Activated CD8-positive, alpha-beta memory T cell treated with anti-CD3 and anti-CD28 coated beads, Interleukin-2, amount 10 ng/mL, durations not matched to agents 7 days and 5 days (primary cell): ENCODE measurements around the gene SULT1C4. TPM values are rescaled to one million over a fixed set of nuclear protein-coding genes. Genes with fewer than 3 reads are reported as not detected.
"Not testable (repeated sequence)": the region's sequence is repeated elsewhere in the genome, so short reads cannot be mapped to it uniquely, and the experiment has no call there.

Source experiments
- ATAC-seq: fragments of 150-1000 bp; cut with Tn5 transposase; one replicate; pipeline ENCODE4 v1.10.0; 2021; ENCODE audit warnings: moderate library complexity
- CTCF ChIA-PET: fragments of 350-600 bp; sonication (Branson Sonifier 250); formaldehyde crosslinking; loops from one replicate; lab custom pipeline; 2021; ENCODE audit warnings: antibody characterized with exemption; lab: Charles Lee
- DNase-seq: peaks from one replicate; pipeline ENCODE4 v3.0.0-alpha.2; 2020
- H3K27ac Mint-ChIP-seq: one replicate; pipeline ENCODE4 v1.8.0; 2021; ENCODE audit warnings: mild to moderate bottlenecking, mixed read lengths
- H3K27me3 Mint-ChIP-seq: one replicate; pipeline ENCODE4 v1.8.0; 2021; ENCODE audit warnings: mixed read lengths
- H3K36me3 Mint-ChIP-seq: one replicate; pipeline ENCODE4 v1.8.0; 2021; ENCODE audit warnings: mild to moderate bottlenecking, mixed read lengths
- H3K4me1 Mint-ChIP-seq: one replicate; pipeline ENCODE4 v1.8.0; 2021; ENCODE audit warnings: mixed read lengths
- H3K4me3 Mint-ChIP-seq: one replicate; pipeline ENCODE4 v1.8.0; 2021; ENCODE audit warnings: mild to moderate bottlenecking, moderate library complexity, mixed read lengths
- H3K9me3 Mint-ChIP-seq: one replicate; pipeline ENCODE4 v1.8.0; 2022; ENCODE audit warnings: low read depth, mixed read lengths
- total RNA-seq, 2 experiments: library from RNA; stranded (reverse); gene quantifications; one replicate each; pipeline ENCODE4 v1.2.3, GENCODE V29; 2021

The SULT1C4 gene
- not detected for total RNA-seq

DNA sequence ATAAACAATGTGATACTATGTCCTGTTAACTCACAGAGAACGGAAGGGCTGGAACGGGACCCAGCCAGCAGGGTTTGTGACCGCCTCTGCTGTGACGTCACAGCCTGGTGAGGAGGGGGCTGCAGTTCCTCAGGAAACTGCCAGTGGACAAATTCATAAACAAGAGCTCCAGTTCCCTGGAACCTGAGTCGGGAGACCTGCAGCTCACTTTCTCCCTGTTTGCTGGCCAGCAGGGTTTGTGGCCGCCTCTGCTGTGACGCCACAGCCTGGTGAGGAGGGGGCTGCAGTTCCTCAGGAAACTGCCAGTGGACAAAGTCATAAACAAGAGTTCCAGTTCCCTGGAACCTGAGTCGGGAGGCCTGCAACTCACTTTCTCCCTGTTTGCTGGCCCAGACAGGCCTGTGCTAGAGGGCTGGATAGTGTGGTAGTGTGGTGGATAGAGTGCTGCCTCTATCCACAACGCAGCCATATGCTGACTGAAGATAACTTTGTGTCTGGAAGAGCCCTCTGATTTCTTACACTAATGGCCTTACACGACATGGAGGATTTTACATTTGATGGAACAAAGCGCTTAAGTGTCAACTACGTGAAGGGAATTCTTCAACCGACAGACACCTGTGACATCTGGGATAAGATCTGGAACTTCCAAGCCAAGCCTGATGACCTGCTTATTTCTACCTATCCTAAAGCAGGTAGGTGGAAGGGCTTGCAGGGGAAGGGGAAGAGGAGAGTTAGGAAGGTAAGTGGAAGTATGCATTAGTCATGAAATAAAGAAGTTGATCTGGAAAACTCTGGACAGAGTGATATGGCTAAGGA, at the start of gene SULT1C4:
Gene SULT1C4, plus strand, starts transcription at position 140 of the 816 bp plus-strand sequence. Its CDS starts 384 bp downstream, at position 524.
- Mint-ChIP-seq H3K27ac (no peak within 1 kb of the TSS), H3K36me3 (no peaks in the 10 kb centered on the region), H3K27me3 (peaks cover 4% of the 10 kb centered on the region), H3K9me3 (no peaks in the 10 kb centered on the region), H3K4me3 (no peak within 1 kb of the TSS), H3K4me1 (no peaks in the 10 kb centered on the region)
- ATAC-seq (no peak), DNase-seq (no peak)
- CTCF ChIA-PET = no interaction called here

DNA sequence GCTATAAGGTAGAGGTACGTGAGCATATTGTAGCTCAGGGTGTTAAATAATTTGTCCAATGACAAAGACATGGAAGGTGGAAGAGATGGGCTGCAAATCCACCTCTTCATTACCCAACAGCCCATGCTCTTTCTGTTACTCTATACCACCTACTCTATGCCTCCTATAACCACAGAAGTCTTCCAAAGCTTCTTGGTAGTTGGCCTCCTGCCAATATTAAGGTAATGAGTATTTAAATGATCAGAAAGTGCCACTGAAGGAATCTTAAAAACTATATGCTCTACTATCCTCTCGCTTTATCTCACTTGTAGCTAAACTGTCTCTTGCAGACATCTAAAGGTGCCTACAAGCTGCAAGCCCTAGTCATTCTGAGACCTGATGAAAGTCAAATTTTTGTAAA, 48.0 kb upstream of the SULT1C4 start:
- H3K36me3 Mint-ChIP-seq = no peaks in the 10 kb centered on the region
- no peak overlapping the region for H3K27ac Mint-ChIP-seq
- ATAC-seq (no peak), DNase-seq (no peak)
- H3K27me3 Mint-ChIP-seq = peaks cover 5% of the 10 kb centered on the region
- no peaks in the 10 kb centered on the region for H3K4me1 Mint-ChIP-seq
- H3K9me3 Mint-ChIP-seq = no peaks in the 10 kb centered on the region
- no peak overlapping the region for H3K4me3 Mint-ChIP-seq
- CTCF ChIA-PET = no interaction called here

DNA sequence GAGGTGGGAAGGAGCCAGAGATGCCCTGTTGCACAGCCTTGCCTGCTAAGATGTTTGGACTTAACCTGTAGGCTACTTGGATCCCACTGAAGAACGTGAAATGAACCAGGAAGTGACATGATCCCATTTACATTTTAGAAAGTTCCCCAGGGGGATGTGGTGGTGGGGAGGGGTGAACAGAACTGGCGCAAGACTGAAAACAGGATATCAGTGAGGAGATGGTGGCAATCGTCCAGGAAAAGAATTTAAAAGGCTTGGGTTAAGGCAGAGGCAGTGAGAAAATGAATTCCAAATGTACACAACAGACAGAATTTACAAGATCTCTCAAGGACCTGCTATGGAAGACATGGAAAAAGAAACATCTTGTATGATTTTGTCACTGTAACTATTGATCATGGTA, 46.8 kb upstream of the SULT1C4 start:
- no peak overlapping the region for H3K4me3 Mint-ChIP-seq
- no peaks in the 10 kb centered on the region for H3K4me1 Mint-ChIP-seq
- ATAC-seq (no peak), DNase-seq (no peak)
- H3K9me3 Mint-ChIP-seq = no peaks in the 10 kb centered on the region
- H3K27ac Mint-ChIP-seq = no peak overlapping the region
- no peaks in the 10 kb centered on the region for H3K36me3 Mint-ChIP-seq
- peaks cover 5% of the 10 kb centered on the region for H3K27me3 Mint-ChIP-seq
- CTCF ChIA-PET = no interaction called here

DNA sequence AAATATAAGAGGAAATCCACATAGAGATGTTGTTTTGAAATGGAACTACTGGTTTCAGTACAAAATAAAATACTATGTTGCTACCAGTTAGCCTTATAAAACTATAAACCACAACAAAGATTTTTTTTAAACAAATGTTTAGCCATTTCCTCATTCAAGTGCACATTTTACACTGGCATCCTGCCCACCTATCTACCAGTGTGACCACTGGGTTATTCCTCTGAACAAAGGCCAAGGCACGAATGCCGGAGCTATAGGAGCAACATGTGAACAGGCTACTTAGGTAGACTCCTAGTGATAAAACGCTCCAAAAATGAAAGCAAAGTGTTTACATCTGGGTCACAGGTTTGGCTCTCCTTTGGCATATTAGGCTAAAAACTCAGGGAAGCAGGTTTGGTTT, 31.8 kb upstream of the SULT1C4 start:
- no peak for ATAC-seq
- CTCF ChIA-PET = no interaction called here
- H3K4me1 Mint-ChIP-seq = no peaks in the 10 kb centered on the region
- no peak overlapping the region for H3K27ac Mint-ChIP-seq
- no peak overlapping the region for H3K4me3 Mint-ChIP-seq
- no peak for DNase-seq
- H3K27me3 Mint-ChIP-seq = peaks cover 37% of the 10 kb centered on the region
- H3K36me3 Mint-ChIP-seq = no peaks in the 10 kb centered on the region
- no peaks in the 10 kb centered on the region for H3K9me3 Mint-ChIP-seq

DNA sequence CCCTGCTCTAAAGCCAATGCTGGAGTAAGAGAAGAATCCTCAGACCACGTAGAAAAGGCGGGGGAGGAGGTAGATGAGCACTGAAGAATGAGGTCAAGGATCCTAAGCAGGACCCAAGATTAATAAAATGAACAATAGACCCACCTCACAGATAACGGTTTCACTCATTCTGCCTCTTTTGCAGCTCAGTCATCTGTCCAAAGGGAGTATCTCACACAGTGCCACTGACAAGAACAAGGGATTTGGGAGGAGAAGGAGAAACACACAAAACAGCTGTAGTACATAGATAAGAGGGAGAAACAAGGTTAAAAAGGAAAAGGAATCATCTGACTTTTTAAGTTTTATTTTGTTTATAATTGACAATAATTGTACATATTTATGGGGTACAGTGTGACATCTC, 30.9 kb upstream of the SULT1C4 start:
- Mint-ChIP-seq H3K4me3 (no peak overlapping the region), H3K36me3 (no peaks in the 10 kb centered on the region), H3K27me3 (peaks cover 28% of the 10 kb centered on the region), H3K27ac (no peak overlapping the region), H3K9me3 (no peaks in the 10 kb centered on the region), H3K4me1 (no peaks in the 10 kb centered on the region)
- CTCF ChIA-PET = no interaction called here
- DNase-seq = no peak
- no peak for ATAC-seq

DNA sequence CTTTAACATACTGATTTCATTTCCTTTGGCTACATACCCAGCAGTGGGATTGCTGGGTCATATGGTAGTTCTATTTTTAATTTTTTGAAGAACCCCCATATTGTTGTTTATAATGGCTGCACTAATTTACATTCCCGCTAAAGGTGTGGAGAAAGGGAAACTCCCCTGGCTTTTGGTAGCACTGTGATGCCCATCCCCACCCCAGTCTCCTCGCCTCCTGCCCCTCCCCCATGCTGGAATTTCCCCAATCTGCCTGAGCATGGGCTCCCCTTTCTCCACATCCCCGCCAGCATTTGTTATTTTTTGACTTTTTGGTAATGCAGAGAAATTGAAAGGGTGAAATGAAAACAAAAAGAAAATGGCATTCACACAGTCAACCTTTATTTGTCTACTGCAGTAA, 30.0 kb upstream of the SULT1C4 start:
- CTCF ChIA-PET = no interaction called here
- Mint-ChIP-seq H3K4me1 (no peaks in the 10 kb centered on the region), H3K36me3 (no peaks in the 10 kb centered on the region), H3K4me3 (no peak overlapping the region), H3K27me3 (peaks cover 22% of the 10 kb centered on the region), H3K9me3 (no peaks in the 10 kb centered on the region), H3K27ac (no peak overlapping the region)
- ATAC-seq (no peak), DNase-seq (no peak)

DNA sequence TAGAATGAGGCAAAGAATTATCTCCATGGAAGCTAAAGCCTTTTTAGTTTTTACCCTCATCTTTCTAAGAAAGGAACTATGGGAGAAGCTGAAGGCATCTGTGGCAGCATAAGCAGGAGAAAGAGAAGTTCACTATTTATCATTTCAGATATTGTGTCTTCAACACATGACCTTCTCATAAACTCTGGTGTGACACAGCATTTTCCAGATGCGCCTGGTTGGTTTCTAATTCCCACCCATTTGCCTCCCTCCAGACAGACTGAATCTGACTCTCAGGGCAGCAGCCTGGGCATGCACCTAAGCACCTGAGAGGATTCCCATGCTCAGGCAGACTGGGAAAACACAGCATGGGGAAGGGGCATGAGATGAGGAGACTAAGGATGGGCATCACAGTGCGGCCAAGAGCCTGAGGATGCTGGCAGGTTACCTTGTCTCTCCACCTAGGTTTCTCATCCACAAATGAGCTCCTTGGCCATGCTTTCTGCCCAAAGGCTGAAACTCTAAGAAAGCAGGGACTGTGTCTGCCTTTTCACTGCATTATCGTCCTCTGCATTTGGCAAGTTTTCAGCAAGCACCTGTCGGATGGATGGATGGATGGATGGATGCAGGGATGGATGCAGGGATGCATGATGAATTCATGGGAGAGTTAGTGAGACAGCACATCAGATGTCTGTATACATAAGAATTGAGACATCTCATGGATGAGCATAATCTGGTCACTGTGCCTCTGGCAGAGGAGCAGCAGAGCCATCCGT, 28.8 kb upstream of the SULT1C4 start:
- DNase-seq (no peak), ATAC-seq (no peak)
- CTCF ChIA-PET = no interaction called here
- Mint-ChIP-seq H3K36me3 (no peaks in the 10 kb centered on the region), H3K4me3 (no peak overlapping the region), H3K4me1 (no peaks in the 10 kb centered on the region), H3K9me3 (no peaks in the 10 kb centered on the region), H3K27ac (no peak overlapping the region), H3K27me3 (peaks cover 12% of the 10 kb centered on the region)

DNA sequence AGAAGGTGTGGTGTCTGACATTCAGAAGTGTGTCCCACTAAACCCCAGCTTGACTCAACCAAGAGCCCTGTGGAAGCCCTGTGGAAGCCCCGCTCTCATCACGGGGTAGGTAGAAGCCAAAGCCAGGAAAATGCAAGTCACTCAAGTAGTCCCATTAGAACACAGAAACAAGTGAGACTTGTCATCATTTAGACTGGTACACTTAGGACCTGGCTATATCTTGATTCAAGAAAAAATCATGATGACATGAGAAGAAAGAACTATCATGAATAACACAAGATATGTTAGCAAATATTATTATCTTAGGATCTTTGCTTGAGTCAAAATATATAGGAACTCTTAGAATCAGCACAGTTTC, 28.2 kb upstream of the SULT1C4 start:
- H3K36me3 Mint-ChIP-seq = no peaks in the 10 kb centered on the region
- CTCF ChIA-PET = no interaction called here
- no peaks in the 10 kb centered on the region for H3K4me1 Mint-ChIP-seq
- no peak for DNase-seq
- H3K4me3 Mint-ChIP-seq = no peak overlapping the region
- no peak for ATAC-seq
- no peaks in the 10 kb centered on the region for H3K9me3 Mint-ChIP-seq
- no peak overlapping the region for H3K27ac Mint-ChIP-seq
- H3K27me3 Mint-ChIP-seq = peaks cover 8% of the 10 kb centered on the region

DNA sequence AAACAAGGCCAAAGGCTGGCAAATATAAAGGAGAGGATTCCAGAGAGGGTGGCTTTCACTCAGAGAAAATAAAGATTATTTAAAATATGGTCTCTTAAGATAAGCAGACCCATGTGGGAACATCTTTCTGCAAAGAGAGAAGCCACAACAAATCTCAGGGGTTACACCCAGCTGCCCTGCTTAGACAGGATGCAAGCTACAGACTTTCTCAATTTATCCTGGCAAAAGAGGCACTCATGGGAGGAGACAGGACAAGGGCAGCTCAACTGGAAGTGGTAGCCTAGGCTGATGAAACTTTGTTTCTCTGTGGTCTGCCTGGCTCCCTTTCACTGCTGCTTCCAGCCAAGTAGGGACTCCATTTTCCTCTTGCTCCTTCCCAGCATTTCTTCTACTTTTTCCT, 25.9 kb upstream of the SULT1C4 start:
- DNase-seq (no peak), ATAC-seq (no peak)
- H3K4me1 Mint-ChIP-seq = no peaks in the 10 kb centered on the region
- H3K9me3 Mint-ChIP-seq = no peaks in the 10 kb centered on the region
- no peak overlapping the region for H3K4me3 Mint-ChIP-seq
- CTCF ChIA-PET = no interaction called here
- peaks cover 12% of the 10 kb centered on the region for H3K27me3 Mint-ChIP-seq
- H3K36me3 Mint-ChIP-seq = no peaks in the 10 kb centered on the region
- H3K27ac Mint-ChIP-seq = no peak overlapping the region

DNA sequence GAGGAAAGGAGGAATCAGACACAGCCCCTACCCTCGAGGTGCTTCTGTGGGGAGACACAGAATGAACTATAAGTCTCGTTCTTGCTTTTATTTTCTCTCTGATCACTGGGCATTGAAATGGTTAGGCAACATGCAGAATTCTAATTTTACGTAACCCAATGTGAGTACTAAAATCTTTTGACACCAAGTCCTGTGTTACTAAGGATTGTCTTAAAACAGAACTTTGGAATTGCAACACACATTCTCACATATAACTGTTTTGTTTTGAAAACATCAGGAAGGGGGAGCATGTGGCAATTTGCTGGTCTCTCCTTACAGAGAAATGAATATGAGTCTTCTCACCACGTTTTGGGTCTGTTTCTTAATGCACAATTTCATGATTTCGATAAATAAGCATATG, 23.6 kb upstream of the SULT1C4 start:
- no peak overlapping the region for H3K27ac Mint-ChIP-seq
- CTCF ChIA-PET = interaction anchor here (0.9 kb wide), 1 partner anchor 230 kb away, joined by 4 read pairs; no protein-coding TSS in a partner anchor
- H3K9me3 Mint-ChIP-seq = no peaks in the 10 kb centered on the region
- no peaks in the 10 kb centered on the region for H3K36me3 Mint-ChIP-seq
- no peak for DNase-seq
- peaks cover under 1% of the 10 kb centered on the region for H3K4me1 Mint-ChIP-seq
- H3K27me3 Mint-ChIP-seq = peaks cover 25% of the 10 kb centered on the region
- ATAC-seq = no peak
- H3K4me3 Mint-ChIP-seq = no peak overlapping the region

DNA sequence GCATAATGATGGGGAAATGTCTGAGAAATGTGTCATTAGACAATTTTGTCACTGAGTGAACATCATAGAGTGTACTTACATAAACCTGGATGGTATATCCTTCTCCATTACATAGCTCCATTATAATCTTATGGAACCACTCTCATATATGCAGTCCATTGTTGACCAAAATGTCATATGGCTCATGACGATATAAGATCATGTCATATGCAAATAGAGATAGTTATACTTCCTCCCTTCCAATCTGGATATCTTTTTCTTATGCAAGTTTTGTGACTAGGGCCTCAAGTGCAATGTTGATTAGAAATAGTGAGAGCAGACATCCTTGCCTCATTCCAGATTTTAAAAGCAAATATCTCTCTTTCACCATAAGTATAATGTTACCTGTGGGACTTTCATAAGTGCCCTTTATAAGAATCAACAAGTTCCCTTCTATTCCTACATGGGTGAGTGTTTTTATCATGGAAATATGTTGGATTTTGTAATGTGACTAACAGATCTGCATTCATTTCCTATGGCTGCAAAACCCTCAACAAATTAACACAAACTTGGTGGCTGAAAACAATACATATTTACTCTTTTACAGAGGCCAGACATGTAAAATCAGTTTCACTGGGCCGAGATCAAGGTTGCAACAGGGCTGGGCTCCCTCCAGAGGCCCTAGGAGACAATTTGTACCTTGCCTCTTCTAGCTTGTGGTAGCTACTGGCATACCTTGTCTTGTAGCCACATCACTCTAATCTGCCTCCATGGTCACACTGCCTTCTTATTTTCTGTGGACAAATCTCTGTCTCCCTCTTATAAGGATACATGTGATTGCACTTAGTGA, 21.6 kb upstream of the SULT1C4 start:
- ATAC-seq (no peak), DNase-seq (no peak)
- peaks cover 38% of the 10 kb centered on the region for H3K27me3 Mint-ChIP-seq
- H3K9me3 Mint-ChIP-seq = no peaks in the 10 kb centered on the region
- H3K4me1 Mint-ChIP-seq = peaks cover 3% of the 10 kb centered on the region
- H3K4me3 Mint-ChIP-seq = no peak overlapping the region
- H3K27ac Mint-ChIP-seq = no peak overlapping the region
- peaks cover 1% of the 10 kb centered on the region for H3K36me3 Mint-ChIP-seq
- CTCF ChIA-PET = no interaction called here

DNA sequence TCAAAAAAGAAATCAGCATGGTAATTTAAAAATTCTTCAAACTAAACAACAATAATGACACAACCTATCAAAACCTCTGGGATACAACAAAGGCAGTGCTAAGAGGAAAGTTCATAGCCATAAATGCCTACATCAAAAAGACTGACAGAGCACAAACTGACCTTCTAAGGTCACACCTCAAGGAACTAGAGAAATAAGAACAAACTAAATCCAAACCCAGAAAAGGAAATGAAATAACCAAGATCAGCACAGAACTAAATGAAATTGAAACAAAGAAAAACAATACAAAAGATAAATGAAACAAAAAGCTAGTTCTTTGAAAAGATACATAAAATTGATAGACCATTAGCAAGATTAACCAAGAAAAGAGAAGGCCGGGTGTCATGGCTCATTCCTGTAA, 18.4 kb upstream of the SULT1C4 start:
- DNase-seq, H3K9me3 Mint-ChIP-seq, H3K36me3 Mint-ChIP-seq, H3K4me3 Mint-ChIP-seq, H3K4me1 Mint-ChIP-seq, ATAC-seq, H3K27ac Mint-ChIP-seq, CTCF ChIA-PET: not testable (repeated sequence)
- peaks cover 49% of the 10 kb centered on the region for H3K27me3 Mint-ChIP-seq

DNA sequence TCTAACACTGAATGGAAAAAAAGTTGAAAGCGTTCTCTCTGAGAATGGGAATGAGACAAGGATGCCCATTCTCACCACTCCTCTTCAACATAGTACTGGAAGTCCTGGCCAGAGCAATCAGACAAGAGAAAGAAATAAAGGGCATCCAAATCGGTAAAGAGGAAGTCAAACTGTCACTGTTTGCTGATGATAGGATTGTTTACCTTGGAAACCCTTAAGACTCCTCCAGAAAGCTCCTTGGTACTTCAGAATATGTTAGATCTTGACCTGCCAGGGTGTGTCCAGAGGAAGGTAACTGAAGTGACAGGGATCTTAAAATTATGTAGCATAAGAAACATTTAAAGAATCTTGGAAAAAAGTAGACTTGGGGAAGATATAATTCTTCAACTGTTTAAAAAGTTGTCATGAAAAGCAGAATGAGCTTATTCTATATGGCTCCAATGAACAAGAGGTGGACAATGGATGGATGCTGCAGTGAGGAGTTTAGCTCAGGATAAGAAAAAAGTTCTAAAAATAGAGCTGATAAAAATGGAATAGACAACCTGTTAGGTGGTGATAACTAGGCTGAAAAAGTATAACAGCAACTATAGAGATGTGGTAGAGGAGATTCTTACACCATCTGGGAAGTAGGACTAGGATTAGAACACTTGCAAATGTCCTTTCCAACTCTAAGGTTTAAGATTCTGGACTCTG, 16.8 kb upstream of the SULT1C4 start:
- ATAC-seq (no peak), DNase-seq (no peak)
- no peak overlapping the region for H3K27ac Mint-ChIP-seq
- H3K36me3 Mint-ChIP-seq = peaks cover 1% of the 10 kb centered on the region
- CTCF ChIA-PET = no interaction called here
- H3K4me3 Mint-ChIP-seq = no peak overlapping the region
- H3K4me1 Mint-ChIP-seq = peaks cover 3% of the 10 kb centered on the region
- H3K27me3 Mint-ChIP-seq = peaks cover 53% of the 10 kb centered on the region
- no peaks in the 10 kb centered on the region for H3K9me3 Mint-ChIP-seq
